Measurements from ENCODE around the gene PLA1A. TPM values are rescaled to one million over a fixed set of nuclear protein-coding genes. Genes with fewer than 3 reads are reported as not detected.

The PLA1A gene
- total and polyA plus RNA-seq, 10 of the 15 experiments (the other 5 are each of a cell fraction or from before 2014, with no cell fraction given): 2.9 to 106 (median 4.8) TPM

DNA sequence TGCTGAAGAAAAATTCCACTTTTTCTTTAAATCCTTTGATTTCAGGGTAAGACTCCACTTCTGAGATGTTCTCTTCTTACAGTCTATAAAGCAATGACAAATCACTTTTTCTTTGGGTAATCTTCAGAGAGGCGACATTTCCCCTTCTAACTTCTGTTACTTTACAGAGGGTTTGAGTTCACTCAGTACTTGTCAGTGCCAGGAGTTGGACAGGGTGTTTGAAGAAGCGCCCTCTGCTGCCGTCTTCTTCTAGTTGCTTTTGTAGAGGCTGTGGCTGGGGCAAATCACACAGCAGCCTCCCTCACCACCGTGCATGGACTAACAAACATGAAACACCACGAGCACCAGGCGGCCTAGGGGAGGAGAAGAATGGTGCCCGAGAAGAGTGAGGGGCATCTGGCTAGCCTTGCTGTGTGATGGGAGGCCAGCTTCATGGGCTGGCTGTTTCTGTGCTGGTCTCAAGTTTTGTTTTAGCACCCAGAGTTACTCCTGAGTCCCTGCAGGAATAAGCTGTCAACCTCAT, 38.2 kb upstream of the PLA1A start, which contains the start of gene CD80 (continued):
- no peak for TF ChIP-seq CEBPB (IDR thresholded peaks at IDR 0.05; ENCODE audit: borderline replicate concordance in 1 of 2, low read depth in 2 of 2, low read length in 2 of 2)
- 0 out of 2 replicates have a peak, but pooled peaks have one; percentile 13 for TF ChIP-seq PAX5 (IDR thresholded peaks at IDR 0.05; ENCODE audit: borderline replicate concordance, low read depth, low read length)
- no peak for TF ChIP-seq CHD2 (IDR thresholded peaks at IDR 0.05; ENCODE audit: borderline replicate concordance, low read depth, low read length)
- peak; percentile 54; the same call in 1 of the 2 replicates for TF ChIP-seq CBX5 (IDR thresholded peaks at IDR 0.05; ENCODE audit: low read depth)
- no peak for TF ChIP-seq CBX3 (IDR thresholded peaks at IDR 0.05; ENCODE audit: borderline replicate concordance, low read depth)
- TF ChIP-seq DPF2 (IDR thresholded peaks at IDR 0.05): no peak
- TF ChIP-seq IKZF1 (conservative IDR thresholded peaks at IDR 0.05): 0 out of 2 replicates have a peak, but pooled peaks have one; percentile 50
- peak; percentile 45; the same call in 2 of the 3 replicates for TF ChIP-seq POU2F2 (IDR thresholded peaks at IDR 0.05; ENCODE audit: borderline replicate concordance, low read depth, low read length)
- TF ChIP-seq, protein P1, sequence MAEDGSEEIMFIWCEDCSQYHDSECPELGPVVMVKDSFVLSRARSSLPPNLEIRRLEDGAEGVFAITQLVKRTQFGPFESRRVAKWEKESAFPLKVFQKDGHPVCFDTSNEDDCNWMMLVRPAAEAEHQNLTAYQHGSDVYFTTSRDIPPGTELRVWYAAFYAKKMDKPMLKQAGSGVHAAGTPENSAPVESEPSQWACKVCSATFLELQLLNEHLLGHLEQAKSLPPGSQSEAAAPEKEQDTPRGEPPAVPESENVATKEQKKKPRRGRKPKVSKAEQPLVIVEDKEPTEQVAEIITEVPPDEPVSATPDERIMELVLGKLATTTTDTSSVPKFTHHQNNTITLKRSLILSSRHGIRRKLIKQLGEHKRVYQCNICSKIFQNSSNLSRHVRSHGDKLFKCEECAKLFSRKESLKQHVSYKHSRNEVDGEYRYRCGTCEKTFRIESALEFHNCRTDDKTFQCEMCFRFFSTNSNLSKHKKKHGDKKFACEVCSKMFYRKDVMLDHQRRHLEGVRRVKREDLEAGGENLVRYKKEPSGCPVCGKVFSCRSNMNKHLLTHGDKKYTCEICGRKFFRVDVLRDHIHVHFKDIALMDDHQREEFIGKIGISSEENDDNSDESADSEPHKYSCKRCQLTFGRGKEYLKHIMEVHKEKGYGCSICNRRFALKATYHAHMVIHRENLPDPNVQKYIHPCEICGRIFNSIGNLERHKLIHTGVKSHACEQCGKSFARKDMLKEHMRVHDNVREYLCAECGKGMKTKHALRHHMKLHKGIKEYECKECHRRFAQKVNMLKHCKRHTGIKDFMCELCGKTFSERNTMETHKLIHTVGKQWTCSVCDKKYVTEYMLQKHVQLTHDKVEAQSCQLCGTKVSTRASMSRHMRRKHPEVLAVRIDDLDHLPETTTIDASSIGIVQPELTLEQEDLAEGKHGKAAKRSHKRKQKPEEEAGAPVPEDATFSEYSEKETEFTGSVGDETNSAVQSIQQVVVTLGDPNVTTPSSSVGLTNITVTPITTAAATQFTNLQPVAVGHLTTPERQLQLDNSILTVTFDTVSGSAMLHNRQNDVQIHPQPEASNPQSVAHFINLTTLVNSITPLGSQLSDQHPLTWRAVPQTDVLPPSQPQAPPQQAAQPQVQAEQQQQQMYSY (CRISPR knock-in tag; IDR thresholded peaks at IDR 0.05): no peak
- 0 out of 2 replicates have a peak, but pooled peaks have one; percentile 3 for TF ChIP-seq NRF1 (conservative IDR thresholded peaks at IDR 0.05; ENCODE audit: low read depth, low read length)
- no peak for TF ChIP-seq POLR2AphosphoS2 (IDR thresholded peaks at IDR 0.05; ENCODE audit: low read depth, low read length)
- TF ChIP-seq JUND (IDR thresholded peaks at IDR 0.05; ENCODE audit: low read depth, low read length): no peak

All from GM12878 (cell line).